ENCODE results near the gene KLHL3. TPM values are rescaled to one million over a fixed set of nuclear protein-coding genes. Genes with fewer than 3 reads are reported as not detected.

Gene KLHL3
- total RNA-seq, 2 experiments from 2014 or later = 9.2 to 12.2 TPM

GRCh38 chr5:137583129-137583528, 152.8 kb downstream of the KLHL3 start:
- Mint-ChIP-seq H3K4me3 (no peak overlapping the region), H3K9me3 (no peaks in the 10 kb centered on the region), H3K27me3 (peaks cover 14% of the 10 kb centered on the region), H3K27ac (no peak overlapping the region), H3K36me3 (ENCODE audit: low read depth) (no peaks in the 10 kb centered on the region), H3K4me1 (ENCODE audit: low read depth) (no peaks in the 10 kb centered on the region)
- ATAC-seq = no peak
- intact Hi-C loops (cut with micrococcal nuclease) = no loop called here
- ChIA-PET POLR2A (no interaction called here), CTCF (no interaction called here)
- no peak for DNase-seq
- TF ChIP-seq CTCF (IDR thresholded peaks at IDR 0.05) = no peak

DNA sequence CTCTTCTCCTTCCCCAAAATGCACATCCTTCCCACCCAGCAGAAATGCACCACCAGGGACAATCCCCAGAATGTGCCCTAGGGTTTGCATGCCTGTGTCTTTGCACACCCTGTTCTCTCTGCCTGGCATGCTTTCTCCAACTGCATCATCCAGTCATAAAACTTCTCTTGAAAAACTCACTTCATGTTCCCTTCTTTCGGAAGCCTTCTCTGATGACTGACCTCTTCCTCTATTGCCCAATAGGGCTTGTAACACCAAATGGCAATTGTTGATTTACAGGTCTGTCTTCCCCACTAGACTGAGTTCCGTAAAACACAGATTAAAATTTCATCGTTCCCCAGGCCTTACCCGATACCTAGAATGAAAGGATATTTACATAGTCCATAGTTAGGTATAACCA, 153.7 kb downstream of the KLHL3 start:
- Mint-ChIP-seq H3K9me3 (no peaks in the 10 kb centered on the region), H3K4me3 (no peak overlapping the region), H3K4me1 (ENCODE audit: low read depth) (no peaks in the 10 kb centered on the region), H3K36me3 (ENCODE audit: low read depth) (no peaks in the 10 kb centered on the region), H3K27ac (no peak overlapping the region), H3K27me3 (peaks cover 13% of the 10 kb centered on the region)
- ChIA-PET POLR2A (no interaction called here), CTCF (no interaction called here)
- DNase-seq = no peak
- no peak for ATAC-seq
- no peak for TF ChIP-seq CTCF (IDR thresholded peaks at IDR 0.05)
- intact Hi-C loops (cut with micrococcal nuclease) = no loop called here

DNA sequence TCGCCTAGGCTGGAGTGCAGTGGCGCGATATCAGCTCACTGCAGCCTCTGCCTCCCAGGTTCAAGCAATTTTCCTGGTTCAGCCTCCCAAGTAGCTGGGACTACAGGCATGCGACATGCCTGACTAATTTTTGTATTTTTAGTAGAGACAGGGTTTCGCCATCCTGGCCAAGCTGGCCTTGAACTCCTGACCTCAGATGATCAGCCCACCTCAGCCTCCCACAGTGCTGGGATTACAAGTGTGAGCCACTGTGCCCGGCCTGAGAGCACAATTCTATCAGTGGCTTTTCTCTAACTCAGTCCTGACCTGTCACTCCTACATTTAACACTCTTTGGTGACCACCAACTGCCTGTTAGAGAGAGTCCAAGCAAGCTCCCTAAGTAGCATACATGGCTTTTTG, 154.1 kb downstream of the KLHL3 start:
- TF ChIP-seq CTCF (IDR thresholded peaks at IDR 0.05) = no peak
- ChIA-PET CTCF (no interaction called here), POLR2A (no interaction called here)
- Mint-ChIP-seq H3K4me1 (ENCODE audit: low read depth) (no peaks in the 10 kb centered on the region), H3K27ac (no peak overlapping the region), H3K27me3 (peaks cover 10% of the 10 kb centered on the region), H3K36me3 (ENCODE audit: low read depth) (no peaks in the 10 kb centered on the region), H3K4me3 (no peak overlapping the region), H3K9me3 (no peaks in the 10 kb centered on the region)
- intact Hi-C loops (cut with micrococcal nuclease) = no loop called here
- ATAC-seq = no peak
- DNase-seq = no peak

- DNase-seq (no peak), ATAC-seq (no peak)
- intact Hi-C loops (cut with micrococcal nuclease) = no loop called here
- TF ChIP-seq CTCF (IDR thresholded peaks at IDR 0.05) = no peak
- POLR2A ChIA-PET = no interaction called here
- H3K4me1 Mint-ChIP-seq (ENCODE audit: low read depth) = no peaks in the 10 kb centered on the region
- no peak overlapping the region for H3K27ac Mint-ChIP-seq
- H3K9me3 Mint-ChIP-seq = no peaks in the 10 kb centered on the region
- peaks cover 10% of the 10 kb centered on the region for H3K27me3 Mint-ChIP-seq
- H3K4me3 Mint-ChIP-seq = no peak overlapping the region
- H3K36me3 Mint-ChIP-seq (ENCODE audit: low read depth) = no peaks in the 10 kb centered on the region
- CTCF ChIA-PET = no interaction called here
Observed at GRCh38 chr5:137580030-137580429, 155.9 kb downstream of the KLHL3 start.

- Mint-ChIP-seq H3K36me3 (ENCODE audit: low read depth) (no peaks in the 10 kb centered on the region), H3K4me1 (ENCODE audit: low read depth) (no peaks in the 10 kb centered on the region), H3K27me3 (peaks cover 16% of the 10 kb centered on the region), H3K27ac (no peak overlapping the region), H3K4me3 (no peak overlapping the region), H3K9me3 (no peaks in the 10 kb centered on the region)
- ATAC-seq (no peak), DNase-seq (no peak)
- CTCF ChIA-PET = no interaction called here
- POLR2A ChIA-PET = no interaction called here
- intact Hi-C loops (cut with micrococcal nuclease) = no loop called here
- no peak for TF ChIP-seq CTCF (IDR thresholded peaks at IDR 0.05)
Observed at GRCh38 chr5:137575847-137576246, 160.0 kb downstream of the KLHL3 start.

All from activated CD8-positive, alpha-beta T cell treated with anti-CD3 and anti-CD28 coated beads for 36 hours (primary cell).